HG03095 (cell line): ENCODE measurements around the gene GRIN2A.

Experiments
- ATAC-seq: cut with Tn5 transposase; IDR thresholded peaks from one replicate; pipeline ENCODE4 v1.9.1; 2021; ENCODE audit warnings: moderate library complexity; ENCODE audit not compliant: unreplicated experiment

Gene GRIN2A

DNA sequence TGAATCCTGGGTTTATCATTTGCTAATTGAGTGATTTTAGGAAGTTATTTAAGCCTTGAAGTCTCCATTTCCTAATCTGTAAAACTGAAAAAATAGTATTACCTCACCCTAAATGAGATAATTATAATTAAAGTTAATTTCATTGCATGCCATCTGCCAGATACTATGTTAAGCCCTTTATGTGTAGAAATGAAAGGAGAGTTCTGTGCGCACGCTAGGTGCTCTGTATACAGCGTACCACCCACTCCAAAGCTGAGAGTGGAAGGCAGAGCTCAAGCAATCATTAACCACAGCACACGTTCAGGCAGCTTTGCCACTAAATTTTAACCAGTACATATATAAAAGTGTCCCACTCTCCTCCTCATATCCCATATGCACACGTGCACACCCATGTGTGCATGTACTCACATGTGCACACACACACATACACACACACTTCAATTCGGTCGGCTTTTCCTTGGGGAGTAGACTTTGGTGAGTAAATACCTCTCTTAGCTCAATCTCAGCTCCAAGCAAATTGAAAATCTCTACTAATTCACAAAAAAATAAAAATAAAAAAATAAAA lies 204.8 kb downstream of the GRIN2A start:
- ATAC-seq, result no peak

DNA sequence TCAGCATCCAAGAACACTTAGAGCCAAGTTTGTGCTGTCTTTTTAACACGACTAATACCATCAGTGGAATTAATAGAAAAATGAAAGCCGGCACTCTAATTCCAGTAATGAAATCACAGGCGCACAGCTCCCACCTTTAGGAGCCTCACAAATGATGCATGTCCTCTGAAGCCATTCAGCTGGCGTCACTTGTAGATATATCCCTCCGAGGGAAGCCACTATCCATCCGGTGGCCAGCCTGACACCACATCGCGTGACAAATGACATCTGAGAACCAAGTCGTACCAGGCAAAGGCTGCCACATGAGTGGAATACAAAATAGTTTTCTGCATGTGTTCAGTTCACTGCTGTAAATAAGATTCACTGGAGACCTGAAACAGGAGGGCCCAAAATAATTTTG lies 205.6 kb downstream of the GRIN2A start:
- ATAC-seq, result no peak

DNA sequence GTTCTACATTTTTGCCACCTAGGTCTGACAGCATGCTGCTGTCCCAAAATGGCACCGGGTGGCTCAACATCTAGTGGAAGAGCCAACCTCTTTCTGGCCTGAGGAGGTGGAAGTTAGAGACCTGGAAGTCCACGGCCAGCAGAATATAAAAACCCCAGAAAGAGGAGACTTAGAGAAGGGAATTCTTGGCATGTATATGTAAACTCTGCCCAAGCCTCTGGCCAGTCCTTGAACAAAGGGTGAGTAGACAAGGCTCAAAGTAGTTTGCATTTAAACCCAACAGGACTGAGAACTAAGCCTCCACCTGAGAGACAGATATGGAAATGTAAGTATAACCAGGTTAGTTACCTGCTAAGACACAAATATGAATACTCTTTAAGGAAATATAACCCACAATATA lies 210.3 kb downstream of the GRIN2A start:
- no peak for ATAC-seq

DNA sequence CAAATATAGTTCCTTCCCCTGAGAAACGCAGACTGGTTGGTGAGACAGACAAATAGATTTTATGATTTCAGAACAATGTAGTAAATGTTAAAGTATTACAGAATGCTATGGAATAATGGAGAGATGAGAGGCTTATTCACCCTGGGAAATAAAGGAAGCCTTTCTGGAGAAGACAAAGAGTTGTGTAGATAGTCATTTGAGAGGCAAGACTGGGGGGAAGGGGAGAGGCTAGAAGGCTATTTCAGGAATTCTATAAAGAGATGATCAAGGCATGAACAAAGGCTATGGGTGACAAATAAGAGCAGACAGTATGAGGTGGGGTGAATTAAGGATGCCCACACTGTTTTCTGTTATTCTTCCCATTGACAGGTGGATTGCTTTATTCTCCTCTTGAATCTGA lies 211.4 kb downstream of the GRIN2A start:
- no peak for ATAC-seq

DNA sequence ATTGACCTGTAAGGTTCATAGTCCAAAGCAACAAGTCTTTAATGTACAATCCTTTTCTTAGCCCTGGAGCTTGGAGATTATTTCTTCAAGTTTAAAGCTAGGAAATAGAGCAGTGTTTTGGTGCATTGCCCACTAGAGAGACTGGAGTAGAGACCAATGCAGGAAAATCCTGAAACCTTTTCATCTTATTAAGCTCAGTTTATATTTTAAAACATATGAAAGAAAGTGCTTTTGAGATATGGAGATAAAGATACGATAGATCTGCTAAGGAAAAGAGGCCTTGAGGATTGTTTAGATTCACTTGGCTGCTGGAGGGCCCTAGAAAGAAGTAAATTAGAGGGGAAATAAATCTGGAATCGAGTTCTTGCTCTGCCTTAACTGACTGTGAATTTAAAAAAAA lies 212.0 kb downstream of the GRIN2A start:
- no peak for ATAC-seq

DNA sequence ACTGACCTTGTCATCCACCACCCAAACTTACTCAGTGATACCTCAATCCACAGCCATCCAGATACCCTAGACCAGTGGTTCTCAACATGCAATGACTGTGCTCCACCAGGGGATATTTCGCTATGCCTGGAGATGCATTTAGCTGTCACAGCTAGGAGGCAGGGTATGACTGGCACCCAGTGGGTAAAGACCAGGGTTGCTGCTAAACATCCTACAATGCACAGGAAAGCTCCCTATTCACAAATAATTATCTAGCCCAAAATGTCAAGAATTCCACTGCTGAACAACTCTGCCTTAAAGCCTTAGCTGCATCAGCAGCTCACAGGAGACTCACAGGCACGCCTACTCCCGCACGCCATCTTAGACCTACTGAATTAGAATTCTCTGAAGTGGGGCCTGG lies 212.6 kb downstream of the GRIN2A start:
- no peak for ATAC-seq

DNA sequence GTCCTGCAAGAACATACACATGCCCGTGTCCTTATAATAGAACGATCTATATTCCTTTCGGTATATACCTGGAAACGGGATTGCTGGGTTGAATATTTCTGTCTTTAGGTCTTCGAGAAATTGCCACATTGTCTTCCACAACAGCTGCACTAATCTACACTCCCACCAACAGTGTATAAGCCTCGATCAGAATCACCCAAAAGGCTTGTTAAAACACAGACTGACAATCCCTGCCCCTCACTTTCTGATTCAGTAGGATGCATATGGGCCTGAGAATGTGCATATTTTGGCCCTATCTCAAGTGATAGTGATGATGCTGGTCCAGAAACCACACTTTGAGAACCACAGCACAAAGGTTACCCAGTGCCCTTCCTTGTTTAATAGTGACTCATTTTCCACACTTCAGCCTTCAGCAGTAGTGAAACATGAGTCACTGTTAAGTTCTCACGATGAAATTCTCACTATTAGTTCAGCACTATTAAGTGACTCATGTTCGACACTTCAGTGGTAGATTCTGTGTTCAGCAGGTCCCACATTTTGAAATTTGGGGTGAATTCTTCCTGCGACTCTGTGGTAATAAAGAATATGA lies 215.6 kb downstream of the GRIN2A start:
- ATAC-seq, result peak; percentile 80

DNA sequence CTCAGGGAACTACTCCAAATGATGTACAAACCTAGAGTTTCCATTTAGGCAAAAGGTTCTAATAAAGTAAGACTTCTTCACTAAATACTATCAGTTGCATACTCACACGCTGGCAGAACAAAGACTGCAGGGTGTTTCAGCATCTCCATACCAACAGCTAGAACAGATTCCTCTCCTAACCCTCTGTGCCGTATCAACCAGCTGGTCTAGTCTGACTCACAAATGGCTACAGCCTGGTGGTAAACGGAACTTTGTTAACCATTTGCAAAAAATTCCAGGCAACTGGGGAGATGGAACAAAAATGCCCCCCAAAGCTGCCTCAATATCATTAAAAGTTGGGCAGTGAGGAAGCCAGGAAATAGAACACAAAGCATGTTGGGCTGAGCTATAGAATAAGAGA lies 217.1 kb downstream of the GRIN2A start:
- ATAC-seq, result no peak

DNA sequence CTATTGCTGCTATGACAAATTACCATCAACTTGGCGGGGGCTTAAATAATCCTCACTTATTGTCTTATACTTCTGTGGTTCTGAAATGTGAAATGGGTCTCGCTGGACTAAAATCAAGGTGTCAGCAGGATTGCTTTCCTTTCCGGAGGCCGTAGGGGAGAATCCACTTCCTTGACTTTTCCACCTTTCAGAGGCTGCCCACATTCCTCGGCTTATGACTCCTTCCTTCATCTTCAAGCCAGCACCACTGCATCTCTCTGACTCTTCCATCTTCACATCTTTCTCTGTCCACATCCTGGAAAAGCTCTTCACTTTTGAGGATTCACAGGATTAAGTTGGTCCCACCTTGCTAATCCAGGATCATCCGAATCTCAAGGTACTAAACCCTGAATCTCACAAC lies 217.8 kb downstream of the GRIN2A start:
- no peak for ATAC-seq

DNA sequence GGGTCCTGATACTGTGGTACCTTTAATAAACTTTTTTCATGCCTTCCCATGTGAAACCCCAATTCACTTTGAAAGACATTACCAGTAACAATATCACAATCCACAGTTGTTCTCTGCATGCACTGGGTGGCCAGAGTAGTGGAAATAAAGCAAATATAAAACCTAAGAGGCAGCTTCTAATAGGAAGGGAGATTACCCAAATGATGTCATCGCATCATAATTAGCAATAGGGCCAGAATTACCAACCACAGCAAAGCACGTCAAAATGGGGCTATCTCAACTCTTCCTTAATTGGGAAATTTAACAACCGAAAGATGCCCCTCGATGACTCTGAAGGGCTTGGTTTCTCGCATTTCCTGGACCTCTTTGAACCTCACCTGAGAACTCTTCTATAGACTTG lies 224.8 kb downstream of the GRIN2A start:
- no peak for ATAC-seq

DNA sequence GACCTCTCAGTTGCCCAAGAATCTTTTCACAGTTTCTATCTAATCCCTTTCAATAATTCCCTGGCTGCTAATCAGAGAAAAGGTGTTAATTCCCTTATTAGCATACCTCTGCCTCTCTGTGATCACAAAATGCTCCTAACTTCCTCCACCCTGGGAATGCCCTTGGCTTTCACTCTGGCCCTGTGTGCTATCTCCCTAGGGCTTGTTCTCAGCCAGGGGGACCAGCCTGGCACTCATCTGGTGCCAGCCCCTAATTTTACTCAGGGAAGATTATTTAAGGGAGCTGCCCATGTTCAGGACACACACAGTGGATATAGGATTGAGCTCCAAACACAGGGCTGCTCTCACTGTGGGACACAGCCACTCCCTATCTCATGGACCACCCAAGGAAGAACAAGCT lies 225.2 kb downstream of the GRIN2A start:
- ATAC-seq, result no peak

DNA sequence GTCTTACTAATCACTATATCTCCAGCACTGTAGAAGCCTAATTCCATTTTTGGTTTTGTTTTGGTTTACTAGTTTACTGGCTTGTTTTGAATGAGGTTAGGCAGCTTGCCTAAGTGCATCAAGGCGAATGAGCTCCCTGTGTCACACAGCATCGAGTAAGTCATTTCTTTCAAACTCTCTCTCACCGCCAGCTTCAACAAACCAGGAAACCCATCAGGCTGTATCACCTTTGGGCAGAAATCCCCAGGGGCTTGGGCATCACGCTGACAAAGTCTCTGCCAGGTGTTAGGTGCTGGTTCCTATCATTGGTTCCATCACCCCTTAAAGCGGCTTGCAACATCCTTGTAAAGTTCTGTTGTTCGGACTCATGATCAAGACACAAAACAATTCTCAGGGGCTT lies 226.6 kb downstream of the GRIN2A start:
- ATAC-seq, result no peak

DNA sequence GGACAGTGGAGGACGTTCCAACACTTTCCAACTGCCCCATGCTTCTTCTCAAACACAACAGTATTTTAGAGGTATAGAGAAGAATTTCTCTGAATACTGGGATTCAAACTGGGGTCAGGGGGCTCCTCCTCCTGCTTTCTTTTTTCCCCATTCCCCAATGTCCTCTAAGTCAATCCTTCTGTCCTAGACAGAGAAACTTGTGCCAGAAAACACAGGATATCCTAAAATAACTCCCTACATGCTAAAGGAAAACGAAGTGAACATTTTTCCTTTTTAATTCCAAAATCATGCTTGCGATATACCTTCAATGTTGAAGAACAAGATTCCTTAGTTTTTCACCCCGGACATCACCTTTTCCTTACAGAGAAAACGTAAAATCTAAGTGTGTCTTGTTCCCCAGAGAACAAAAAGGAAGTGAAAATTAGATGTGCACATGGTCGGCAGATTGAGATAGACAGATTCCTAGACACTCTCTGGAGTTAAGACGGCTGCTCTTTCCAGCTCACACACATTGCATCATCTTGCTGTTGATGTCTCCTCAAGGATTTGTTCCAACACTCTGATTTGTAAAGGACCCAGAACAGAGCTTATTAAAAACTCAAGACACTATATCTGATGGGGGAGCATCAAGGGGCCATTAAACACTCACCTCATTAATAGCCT lies 228.2 kb downstream of the GRIN2A start:
- ATAC-seq, result no peak

DNA sequence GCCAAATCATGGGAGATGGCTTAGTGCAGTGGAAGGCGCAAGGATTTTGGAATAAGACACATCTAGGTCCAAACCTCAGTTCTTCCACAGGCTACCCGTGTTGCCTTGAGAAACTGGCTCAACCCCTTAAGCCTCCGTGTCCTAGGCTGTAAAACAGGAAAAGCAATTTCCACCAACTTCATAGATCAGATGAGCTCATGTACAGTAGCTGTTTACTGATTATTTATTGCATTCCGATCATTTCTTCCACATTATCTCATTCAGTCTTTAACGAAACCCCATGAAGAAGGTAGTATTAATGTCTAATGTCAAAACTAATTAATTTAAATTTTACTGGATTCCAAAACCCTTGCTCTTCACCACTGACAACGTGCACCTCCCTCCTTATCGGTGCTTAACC lies 231.6 kb downstream of the GRIN2A start:
- ATAC-seq, result no peak

DNA sequence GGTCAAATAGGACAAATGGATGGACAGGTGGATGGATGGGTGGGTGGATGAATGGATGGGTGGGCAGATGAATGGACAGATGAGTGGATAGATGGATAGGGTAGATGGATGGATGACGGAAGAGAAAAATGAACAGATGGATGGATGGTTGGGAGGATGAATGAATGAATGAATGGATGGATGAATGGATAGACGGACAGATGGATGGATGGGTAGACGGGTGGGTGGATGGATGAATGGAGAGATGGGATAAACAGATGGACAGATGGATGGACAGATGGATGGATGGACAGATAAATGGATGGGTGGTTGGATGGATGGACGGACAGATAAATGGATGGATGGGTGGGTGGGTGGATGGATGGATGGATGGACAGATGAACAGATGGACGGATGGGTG lies 232.8 kb downstream of the GRIN2A start:
- no peak for ATAC-seq

DNA sequence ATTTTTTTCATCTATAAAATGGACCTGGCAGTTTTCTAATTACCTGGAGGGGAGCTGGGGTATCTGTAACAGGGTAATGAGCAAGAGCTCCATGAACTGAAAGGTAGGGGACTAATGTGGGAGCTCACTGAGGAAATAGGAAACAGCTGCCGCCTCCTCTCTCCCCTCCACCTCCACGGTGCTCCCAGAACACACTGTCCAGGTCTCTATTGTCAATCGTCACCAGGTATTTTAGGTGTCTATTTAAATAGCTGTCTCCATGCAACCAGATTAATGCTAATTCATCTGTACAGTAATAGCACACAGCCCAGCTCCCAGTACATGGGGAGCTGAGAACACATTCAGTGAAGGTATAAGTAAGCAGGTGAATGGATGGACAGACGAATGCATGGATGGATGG lies 233.3 kb downstream of the GRIN2A start:
- no peak for ATAC-seq

DNA sequence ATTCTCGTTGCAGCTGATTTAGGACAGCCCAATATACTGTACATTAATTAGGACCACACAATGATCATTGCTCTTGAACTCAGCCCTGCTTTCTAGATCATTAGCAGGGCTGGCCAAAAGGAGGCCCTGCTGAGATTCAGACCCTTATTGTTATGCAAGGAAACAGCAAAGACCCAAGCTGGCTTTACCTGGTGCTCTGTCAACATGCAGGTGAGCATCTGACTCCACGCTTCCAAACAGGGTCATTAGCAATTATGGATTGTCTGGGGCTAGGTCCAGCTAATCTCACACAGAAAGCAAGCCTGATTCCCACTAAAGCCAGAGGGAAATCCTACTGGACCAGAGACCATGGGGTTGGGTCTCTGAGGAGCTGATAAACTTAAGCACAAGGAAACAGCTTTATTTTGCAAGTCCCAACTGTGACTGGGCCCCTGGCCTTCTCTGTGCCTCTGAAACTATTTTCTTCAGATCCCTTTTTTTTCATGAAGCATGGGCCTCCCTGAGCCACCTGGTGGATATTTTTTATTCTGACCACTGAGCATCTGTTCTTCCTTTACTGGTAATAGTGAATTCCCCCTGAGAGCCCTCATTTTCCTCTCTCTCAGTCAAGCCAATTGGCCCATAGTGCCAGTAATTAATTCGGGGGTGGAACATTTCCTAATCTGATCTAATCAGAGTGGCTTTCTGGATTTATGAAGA lies 236.1 kb downstream of the GRIN2A start:
- no peak for ATAC-seq

DNA sequence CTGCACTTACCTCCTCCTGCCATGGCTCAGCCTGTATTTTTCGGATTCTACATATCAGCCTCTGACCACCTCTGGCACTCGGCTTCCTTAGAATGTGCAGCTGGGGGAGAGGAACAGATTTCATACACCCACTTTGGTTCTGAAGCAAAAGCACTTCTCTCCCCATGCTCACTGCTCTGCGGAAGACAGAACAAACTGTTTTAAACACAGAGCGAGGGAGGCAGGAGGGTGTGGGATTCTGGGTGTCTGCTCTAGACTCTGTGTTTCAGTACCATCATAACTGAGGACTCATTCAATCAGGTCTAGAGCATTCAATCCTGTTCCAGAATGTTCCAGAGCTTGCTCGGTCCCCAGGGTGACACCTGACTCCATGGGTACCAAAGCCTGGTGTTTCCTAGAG lies 239.1 kb downstream of the GRIN2A start:
- ATAC-seq, result no peak

DNA sequence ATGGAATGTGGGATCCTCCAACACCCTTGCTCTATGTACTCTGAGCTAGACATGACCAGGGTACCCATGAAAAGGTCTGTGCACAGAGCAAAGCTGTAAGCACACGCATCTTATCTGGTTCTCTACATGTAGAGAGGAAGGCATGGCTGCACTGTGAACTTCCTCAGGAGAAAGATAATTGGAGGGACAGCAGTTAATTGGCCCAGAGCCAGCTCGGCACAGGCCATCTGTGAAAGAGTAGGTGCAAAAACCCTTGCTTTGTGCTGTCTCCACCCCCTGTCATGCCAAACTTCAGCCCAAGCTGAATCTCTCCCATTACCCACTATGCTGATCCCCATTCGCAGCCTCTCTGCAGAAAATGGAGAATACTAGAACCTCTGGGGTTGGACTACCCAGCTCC lies 241.0 kb downstream of the GRIN2A start:
- ATAC-seq, result no peak

DNA sequence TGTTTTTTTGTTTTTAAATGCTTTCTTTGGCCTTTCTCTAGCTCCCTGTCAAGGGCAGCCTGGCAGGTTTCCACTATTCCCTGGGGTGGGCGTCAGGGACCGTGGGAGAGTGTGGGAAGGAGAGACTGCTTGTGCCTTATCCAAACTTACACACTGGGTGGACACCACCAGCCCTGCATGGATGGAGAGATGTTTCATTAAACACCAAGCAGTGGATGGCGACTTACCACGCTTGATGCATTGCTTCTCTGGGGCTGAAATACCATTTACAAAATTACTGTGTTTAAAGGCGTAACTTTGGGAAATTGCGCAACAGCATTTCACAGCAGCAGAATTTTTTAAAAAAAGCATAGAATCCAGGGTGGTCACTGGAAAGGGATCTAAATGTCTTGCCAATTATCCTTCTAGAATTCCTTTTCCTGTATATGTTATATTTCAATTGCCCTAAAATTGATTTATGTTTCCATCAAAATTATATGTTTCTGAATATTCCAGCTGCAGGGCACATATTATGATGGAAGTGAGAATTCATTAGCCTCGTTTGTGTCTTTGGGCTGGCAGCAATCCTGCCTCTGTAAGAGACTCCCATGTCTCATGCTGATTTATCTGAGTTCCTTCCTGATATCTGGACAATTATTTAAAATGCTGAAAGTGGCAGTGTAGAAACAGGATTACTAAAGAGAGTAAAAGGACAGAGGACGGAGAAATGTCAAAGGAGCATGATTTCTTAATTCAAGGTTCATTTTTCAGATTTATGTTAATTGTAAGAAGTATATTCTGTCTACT lies 247.3 kb downstream of the GRIN2A start:
- no peak for ATAC-seq

DNA sequence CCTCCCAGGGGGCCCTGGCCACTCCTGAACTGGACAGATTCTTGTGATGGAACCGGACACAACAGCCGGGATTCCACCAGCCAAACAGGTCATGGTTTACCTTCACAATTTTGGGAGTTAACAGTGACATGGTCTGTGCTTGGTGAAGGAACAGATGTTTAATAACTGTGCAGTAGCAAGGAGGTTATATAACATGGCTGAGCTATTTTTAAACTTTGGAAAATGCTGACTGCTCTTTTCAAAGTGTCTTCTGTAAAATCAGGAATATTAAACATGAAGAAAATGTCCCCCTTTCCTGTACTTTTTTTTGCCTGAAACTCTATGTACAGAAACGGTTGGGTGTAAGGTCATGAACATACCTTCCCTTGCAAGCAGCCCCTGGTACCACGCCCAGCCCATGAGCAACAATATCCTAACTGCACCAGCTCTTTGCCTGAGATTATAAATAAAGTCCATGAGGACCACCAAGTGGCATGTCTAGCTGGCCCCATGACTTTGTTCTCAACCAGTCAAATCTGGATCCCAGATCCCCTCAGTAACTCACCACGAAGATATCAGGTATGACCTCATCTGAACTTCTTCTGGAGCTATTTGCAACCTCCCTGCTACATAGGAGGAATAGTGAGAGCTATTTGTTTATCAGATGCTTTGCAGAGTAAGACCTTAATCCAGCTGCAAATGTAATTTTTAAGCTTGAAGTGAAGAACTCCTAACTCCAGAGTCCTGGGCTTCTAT lies 249.1 kb downstream of the GRIN2A start:
- no peak for ATAC-seq
